Epithelial cell of prostate (primary cell): ENCODE measurements around the gene BAZ1B.
"Not testable (repeated sequence)": the region's sequence is repeated elsewhere in the genome, so short reads cannot be mapped to it uniquely, and the experiment has no call there.

Source experiments
- DNase-seq: peaks from one replicate; pipeline ENCODE4 v3.0.0-alpha.2; 2011; ENCODE audit warnings: low read depth, low spot score
- H3K27ac ChIP-seq: fragments of 450-650 bp; 2 replicates; pipeline ENCODE4 v1.5.1; 2017; ENCODE audit warnings: mild to moderate bottlenecking

Gene BAZ1B, protein sequence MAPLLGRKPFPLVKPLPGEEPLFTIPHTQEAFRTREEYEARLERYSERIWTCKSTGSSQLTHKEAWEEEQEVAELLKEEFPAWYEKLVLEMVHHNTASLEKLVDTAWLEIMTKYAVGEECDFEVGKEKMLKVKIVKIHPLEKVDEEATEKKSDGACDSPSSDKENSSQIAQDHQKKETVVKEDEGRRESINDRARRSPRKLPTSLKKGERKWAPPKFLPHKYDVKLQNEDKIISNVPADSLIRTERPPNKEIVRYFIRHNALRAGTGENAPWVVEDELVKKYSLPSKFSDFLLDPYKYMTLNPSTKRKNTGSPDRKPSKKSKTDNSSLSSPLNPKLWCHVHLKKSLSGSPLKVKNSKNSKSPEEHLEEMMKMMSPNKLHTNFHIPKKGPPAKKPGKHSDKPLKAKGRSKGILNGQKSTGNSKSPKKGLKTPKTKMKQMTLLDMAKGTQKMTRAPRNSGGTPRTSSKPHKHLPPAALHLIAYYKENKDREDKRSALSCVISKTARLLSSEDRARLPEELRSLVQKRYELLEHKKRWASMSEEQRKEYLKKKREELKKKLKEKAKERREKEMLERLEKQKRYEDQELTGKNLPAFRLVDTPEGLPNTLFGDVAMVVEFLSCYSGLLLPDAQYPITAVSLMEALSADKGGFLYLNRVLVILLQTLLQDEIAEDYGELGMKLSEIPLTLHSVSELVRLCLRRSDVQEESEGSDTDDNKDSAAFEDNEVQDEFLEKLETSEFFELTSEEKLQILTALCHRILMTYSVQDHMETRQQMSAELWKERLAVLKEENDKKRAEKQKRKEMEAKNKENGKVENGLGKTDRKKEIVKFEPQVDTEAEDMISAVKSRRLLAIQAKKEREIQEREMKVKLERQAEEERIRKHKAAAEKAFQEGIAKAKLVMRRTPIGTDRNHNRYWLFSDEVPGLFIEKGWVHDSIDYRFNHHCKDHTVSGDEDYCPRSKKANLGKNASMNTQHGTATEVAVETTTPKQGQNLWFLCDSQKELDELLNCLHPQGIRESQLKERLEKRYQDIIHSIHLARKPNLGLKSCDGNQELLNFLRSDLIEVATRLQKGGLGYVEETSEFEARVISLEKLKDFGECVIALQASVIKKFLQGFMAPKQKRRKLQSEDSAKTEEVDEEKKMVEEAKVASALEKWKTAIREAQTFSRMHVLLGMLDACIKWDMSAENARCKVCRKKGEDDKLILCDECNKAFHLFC (N-terminal part only)

DNA sequence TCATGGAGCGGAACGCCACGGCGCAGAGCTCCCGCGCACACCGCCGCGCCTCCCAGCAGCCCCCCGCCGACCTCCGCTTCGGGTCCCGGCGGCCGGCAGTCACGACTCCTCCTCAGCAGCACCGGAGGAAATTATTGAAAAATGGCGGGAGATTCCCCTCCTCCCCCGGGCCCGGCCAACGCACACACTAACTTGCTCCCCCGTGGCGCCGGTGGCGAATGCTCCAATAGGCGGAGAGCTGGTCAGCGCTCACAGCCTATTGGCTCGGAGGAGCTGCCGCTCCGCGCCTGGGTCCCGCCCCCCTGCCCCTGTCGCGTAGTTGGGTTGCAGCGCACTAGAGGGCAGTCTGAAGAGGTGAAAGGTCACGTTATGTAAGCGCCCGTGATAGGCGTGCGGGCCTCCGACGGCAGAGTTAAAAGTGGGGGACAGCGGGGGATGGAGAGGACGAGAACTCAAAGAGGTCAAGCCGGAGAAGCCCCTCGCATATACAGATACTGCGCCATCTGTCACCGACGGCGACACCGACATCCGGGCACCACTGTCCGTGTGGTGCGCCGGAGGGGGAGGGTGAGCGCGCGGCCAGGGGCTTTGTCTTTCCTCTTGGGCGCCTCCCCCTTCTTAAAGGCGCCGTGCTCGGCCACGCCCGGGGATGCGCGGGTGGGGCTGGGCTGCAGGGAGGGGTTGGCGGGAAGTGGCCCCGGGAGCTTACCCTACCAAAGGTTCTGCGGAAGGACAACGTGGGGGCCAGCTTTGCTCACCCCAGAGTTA, at the start of gene BAZ1B:
Gene BAZ1B, minus strand, starts transcription at position 189 of the 768 bp plus-strand sequence. CDS start 360 bp downstream, outside the sequence.
- peak within 1 kb of the TSS; percentile 77 for H3K27ac ChIP-seq
- DNase-seq, result peak; percentile 85

DNA sequence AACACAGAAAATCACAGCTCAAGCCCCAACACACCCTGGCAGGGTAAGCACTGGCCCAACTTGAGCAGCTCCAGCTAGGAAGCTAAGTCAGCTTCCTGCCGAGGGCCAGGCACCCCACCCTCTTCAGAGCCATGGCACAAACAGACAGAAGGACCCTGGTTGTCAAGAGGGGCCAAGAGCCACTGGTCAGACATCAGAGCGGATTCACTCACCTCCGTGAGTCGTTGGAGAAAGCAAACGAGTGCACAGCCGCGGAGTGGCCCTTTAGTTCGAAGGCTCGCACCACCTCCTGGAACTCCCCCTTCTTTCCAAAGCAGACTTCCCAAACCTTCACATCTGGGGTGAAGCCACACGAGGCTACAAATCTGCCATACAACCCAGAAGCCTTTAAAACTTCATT, 48.9 kb upstream of the BAZ1B start:
- no peak for DNase-seq
- no peak overlapping the region for H3K27ac ChIP-seq

DNA sequence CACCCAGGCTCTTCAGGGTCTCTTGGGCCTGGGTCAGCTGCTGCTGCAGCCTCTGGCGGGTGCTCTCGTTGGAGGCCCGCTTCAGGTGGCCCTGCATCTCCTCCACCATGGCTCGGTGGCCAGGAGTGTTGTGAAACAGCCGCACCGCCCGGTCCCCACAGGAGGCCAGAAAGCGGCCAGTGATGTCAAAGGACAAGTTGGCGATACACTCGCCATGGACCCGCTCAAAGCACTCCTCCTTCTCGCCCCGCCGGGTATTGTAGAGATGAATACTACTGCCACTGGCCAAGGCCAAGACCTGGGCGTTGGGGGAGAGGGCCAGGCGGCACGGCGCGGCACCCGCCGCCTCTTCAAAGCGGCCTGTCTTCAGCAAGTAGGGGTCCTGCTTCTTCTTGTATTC, 48.4 kb upstream of the BAZ1B start:
- DNase-seq, result no peak
- H3K27ac ChIP-seq, result no peak overlapping the region

DNA sequence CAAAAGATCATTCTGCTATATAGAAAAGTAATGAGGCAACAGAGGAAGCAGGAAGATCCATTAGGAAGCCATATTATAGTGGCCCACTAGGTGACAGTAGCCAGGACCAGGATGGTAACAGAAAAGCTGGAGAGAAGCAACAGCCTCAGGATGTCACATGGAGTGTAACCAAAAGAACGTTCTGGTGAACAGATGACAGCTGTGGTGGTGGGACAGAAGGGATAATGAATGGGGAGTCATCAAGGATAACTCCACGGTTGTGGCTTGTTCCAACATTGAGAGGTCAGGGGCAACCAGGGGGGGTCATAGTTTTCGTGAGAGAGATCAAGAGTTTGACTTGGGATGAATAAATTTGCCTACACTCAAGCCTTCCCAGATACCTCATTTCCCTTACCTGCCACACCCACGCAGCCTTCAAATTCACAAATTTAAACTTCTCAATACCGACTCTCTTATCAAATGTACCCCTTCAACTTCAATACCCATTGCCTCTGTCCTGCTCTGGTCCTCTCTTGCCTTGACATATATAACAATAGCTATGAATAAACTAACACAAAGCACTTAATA, 47.0 kb upstream of the BAZ1B start:
- no peak for DNase-seq

DNA sequence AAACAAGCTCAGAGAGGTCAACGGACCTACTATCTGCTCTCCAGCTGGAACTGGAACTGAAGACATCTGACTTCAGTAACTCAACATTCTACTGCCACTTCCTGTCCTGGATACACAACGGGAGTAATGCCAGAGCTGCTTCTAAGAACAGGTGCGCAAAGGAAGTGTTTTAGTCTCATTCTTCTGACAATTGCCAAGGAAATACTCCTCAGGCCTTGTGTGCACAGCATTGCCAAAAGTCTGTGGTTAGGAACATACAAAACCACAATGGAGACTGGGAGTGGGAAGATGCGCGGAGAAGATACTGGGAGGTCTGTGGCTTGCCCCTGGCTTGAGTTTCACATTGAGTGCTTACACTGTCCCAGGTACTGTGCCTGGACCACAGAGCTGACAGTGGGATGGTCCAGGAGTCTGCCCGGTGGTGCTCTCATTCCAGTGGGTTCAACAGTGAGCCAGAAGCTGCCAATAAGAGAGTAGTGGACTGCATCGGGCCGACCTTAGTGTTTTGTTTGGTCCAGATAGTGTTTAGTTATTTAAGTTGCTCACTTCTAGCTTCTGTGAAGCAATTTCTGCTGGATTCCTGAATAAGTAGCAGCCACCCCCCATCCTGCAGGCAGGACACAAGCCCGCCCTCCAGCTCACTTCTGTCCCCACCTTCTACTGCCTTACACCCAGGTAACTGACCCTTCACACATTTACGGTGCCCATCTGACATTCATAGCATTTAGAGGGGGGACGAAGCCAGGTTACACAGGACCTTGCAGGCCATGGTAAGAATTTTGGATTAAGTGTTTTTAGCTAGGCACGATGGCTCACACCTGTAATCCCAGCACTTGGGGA, 46.0 kb upstream of the BAZ1B start:
- H3K27ac ChIP-seq, result no peak overlapping the region
- no peak for DNase-seq

More for the DNA sequence above, 47.0 kb upstream of the BAZ1B start:
- no peak overlapping the region for H3K27ac ChIP-seq

DNA sequence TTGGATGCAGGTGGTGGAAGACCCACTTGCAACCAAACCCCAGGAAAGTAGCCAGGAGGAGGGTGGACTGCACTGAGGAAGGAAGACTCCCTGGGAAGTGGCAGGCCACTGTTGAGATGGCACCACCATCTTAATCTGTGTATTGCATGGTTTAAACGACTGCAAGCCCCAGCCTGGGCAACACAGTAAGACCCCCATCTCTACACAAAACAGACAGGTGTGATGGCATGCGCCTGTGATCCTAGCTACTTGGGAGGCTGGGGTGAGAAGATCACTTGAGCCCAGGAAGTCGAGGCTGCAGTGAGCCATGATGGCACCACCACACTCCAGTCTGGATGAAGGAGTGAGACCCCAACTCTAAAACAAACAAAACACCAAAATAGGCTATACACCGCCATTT, 45.0 kb upstream of the BAZ1B start:
- no peak overlapping the region for H3K27ac ChIP-seq
- no peak for DNase-seq

DNA sequence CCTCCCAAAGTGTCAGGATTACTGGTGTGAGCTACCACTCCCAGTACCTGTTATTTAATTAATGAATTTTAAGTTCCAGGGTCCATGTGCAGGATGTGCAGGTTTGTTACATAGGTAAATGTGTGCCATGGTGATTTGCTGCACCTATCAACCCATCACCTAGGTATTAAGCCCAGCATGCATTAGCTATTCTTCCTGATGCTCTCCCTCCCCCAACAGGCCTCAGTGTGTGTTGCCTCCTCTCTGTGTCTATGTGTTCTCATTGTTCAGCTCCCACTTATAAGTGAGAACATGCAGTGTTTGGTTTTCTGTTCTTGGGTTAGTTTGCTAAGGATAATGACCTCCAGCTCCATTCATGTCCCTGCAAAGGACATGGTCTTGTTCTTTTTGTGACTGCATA, 44.3 kb upstream of the BAZ1B start:
- not testable (repeated sequence) for DNase-seq, H3K27ac ChIP-seq

DNA sequence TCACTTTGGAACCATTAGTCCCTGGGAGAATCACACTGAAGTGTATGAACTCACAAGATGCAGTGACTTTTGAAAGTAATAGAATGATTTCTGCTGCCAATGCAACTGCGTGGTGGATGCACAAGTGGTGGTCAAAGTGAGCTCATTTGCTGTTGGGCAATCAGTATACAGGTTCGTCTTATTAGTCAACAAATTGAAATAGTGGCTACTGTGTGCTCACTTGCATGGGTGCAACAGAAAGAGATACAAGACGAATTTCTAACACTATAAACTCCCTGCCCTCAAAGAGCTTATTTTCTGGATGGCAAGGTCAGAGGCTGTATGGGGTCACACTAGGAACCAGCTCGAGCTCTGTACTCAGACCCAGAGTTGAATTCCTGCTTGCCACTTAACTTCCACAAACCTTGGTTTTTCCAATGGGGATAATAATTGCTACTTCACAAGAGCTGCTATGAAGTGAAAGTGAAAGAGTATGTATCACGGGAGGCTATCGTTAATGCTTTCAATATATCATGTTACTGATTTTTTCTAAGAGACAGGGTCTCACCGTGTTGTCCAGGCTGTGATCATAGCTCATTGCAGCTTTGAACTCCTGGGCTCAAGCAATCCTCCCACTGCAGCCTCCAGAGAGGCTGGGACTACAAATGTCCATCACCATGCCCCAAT, 43.7 kb upstream of the BAZ1B start:
- no peak for DNase-seq
- no peak overlapping the region for H3K27ac ChIP-seq

DNA sequence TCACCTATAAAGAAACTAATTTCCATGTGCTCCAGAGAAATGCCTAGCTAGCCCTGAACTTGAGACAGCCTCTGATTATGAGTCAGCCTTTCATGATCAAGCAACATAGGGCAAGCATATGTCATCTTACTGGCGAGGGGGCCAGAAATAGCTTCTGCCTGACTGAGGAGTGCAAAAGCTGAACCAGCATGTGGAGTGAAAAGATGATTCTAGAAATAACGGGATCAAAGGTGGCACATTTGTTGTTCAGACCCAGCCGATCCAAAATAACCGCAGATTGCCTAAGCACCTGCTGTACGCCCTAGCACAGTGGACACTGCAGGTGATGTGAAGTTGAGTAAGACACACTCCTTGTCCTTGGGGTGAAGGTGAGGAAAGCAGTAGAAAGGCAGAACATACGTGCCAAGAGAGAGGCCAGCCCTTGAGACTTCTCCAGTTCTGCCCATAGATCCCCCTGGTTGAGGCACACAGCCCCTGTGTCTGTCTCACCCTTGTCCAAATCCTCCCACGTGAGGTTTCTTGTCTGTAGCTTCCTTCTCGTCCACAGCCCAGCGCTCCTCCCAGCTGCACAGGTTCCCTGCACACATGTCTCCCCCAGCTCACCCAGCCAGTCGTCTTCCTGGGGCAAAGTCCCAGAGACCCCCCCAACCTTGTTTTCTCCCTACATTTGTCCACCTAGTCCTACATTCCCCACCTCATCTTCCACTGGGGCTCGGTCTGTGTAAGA, 38.2 kb upstream of the BAZ1B start:
- no peak overlapping the region for H3K27ac ChIP-seq
- DNase-seq, result peak; percentile 51

DNA sequence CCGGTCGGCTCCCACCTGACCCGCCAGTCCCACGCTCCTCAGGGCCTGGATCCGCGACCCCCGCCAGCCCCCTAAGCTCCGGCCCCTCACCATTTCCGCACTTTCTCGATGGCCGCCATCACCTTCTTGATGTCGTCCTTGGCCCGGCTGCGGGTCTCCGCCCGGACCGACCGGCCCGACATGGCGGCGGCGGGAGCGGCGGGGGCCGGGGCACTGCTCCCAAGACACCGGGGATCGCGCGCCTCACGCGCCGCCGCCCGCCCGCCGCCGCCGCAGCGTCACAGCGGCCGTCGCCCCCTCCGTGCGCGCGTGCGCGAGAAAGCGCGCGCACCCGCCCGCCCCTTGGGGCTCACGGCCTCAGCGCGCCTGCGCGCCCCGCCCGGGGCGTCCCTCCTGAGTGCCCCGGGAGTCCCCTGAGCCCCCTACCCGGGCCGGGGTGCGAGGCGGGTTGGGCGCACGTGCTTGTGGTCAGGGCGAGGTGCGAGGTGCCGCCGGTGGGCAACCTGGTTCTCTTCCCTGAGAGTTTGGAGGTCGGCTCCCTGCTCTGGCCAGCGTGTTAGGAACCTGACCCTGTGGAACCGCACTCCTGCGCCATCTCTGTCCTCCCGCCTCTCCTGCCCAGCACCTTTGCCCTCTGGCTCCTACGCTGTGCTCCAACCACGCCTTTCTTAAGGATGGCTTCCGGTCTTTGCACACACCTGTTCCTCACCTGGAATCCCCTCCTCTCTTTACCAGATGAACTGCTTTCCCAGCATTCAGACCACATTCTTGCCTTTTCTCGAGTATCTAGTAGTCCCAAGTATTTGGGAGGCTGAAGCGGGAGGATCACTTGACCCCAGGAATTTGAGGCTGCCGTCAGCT, 35.5 kb upstream of the BAZ1B start, which contains the start of gene BCL7B:
Gene BCL7B, minus strand, starts transcription at position 294 of the 861 bp plus-strand sequence. Its CDS starts 112 bp downstream, at position 182.
- peak within 1 kb of the TSS; percentile 97 for H3K27ac ChIP-seq
- DNase-seq, result no peak

DNA sequence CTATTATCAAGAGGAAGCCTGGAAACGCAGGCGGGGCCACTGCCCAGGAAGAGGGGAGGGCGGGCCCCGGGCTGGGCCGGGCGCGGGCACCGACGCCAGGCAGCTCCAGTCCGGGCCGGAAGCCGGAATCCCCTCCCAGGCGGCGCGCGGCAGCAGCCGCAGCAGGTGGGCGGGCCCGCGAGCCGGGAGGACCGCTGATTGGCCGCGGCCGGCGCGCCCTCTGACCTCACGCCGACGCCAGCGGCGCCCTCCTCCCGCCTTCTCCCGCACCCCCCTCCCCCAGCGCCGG, 35.0 kb upstream of the BAZ1B start:
- peak; percentile 68 for DNase-seq
- peak overlapping the region; percentile 97 for H3K27ac ChIP-seq

DNA sequence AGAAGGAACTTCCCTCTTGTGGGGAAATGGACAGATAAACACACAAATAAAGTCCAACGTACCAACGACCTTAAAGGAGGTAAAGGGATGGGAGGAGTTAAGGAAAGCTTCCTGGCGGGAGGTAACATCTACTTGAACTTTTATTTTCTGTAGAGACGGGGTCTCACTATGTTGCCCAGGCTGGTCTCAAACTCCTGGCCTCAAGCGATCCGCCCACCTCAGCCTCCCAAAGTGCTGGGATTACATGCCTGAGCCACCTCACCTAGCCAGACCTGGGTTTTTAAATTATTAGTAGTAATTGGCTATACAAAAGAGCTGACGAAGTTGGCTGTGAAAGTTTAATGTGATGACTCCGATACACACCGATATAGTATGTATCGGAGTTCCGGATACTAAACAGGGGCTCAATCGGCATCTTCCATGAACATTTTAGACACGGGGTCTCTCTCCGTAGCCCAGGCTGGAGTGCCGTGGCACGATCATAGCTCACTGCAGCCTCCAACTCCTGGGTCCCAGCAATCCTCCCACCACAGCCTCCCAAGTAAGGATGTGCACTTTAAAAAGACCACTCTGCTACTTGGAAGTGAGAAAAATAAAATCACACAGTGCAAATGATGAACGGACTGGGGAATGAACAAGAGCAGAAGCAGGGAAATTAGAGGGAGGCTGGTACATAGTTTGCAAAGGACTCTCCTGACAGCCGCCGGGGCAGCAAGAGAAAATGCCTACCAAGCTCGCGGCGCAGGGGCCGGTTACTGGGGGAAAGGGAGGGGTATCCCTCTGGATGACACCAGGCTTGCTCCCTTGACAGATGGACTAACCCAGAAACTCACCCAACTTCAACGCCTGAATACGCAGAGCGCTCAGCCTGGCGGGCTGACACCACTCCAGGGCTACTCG, 34.4 kb upstream of the BAZ1B start:
- peak overlapping the region; percentile 97 for H3K27ac ChIP-seq
- no peak for DNase-seq

DNA sequence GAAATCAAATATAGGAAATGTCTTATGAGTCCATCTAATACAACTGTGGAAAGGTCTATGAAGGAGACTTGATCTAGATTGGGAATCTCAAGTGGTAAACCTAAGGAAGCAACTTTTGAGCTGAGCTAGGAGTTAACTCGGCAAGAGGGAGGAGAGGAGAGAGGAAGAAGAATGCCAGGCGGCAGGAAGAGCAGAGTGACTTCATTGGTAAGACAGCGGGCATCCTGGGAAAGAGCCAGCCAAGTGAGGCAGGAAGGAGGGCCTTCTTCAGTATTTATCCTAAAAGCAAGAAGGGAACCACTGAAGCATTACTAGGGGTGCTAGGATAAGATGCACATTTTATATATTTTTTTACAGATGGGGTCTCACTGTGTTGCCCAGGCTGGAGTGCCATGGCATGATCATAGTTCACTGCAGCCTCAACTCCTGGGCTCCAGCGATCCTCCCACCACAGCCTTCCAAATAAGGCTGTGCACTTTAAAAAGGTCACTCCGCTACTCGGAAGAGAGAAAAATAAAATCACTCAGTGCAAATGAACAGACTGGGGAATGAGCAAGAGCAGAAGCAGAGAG, 33.4 kb upstream of the BAZ1B start:
- no peak for DNase-seq
- peak overlapping the region; percentile 97 for H3K27ac ChIP-seq

DNA sequence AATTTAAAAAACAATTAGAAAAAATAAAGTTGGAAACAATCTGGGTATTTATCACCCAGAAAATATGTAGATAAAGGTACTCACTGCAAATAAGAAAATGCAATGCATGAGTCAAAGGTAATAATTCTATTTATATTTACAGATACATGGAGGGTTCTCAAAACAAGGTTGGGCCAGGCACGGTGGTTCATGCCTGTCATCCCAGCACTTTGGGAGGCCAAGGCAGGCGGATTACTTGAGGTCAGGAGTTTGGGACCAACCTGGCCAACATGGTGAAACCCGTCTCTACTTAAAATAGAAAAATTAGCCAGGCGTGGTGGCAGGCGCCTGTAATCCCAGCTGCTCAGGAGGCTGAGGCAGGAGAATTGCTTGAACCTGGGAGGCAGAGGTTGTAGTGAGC, 28.0 kb upstream of the BAZ1B start:
- not testable (repeated sequence) for DNase-seq, H3K27ac ChIP-seq

DNA sequence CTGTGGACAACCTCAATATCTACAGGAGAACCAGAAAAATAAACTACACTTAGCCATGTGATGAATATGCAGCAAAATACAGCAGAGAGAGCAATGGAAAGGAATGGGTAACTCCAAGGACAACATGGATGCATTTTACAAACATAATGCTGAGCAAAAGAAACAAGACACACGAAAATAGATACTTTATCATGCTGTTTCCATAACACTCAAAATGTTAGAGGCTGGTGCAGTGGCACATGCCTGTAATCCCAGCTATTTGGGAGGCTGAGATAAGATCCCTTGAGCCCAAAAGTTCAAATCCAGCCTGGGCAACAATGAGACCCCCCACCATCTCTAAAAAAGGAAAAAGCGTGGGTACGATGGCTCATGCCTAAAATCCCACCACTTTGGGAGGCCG, 27.1 kb upstream of the BAZ1B start:
- no peak for DNase-seq
- H3K27ac ChIP-seq, result no peak overlapping the region
